ENCODE data around the gene TBC1D25. TPM values are rescaled to one million over a fixed set of nuclear protein-coding genes. Genes with fewer than 3 reads are reported as not detected.

The TBC1D25 gene
- total and polyA plus RNA-seq, 2 of the 4 experiments (the other 2 are of a cell fraction) = 11.3 to 15.9 TPM

DNA sequence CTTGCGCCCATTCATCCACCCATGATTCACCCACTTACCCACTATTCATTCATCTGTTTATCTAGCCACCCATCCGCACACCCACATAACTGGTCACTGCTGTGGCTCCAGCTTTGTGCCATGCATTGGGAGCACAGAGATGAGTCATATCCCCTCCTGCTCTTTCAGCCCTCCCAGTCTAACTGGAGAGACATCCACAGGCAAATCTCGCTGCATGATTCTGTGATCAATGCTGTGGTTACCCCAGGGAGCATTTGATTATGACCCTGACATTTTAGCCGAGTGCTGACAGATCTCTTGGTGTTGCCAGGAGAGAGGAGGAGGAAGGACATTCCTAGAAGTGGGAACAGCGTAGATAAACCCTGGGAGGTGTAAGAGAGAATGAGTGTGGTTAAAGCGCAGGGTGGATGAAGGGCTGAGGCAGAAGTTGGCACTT lies 41.1 kb upstream of the TBC1D25 start:
- H3K9ac ChIP-seq (ENCODE audit: low read depth, low read length) = no peak overlapping the region

More for the DNA sequence above, 41.1 kb upstream of the TBC1D25 start:
- Histone ChIP-seq H3K4ac (ENCODE audit: low read depth, low read length) (0 out of 2 replicates have a peak overlapping the region, but pooled peaks have one; percentile 37), H2BK20ac (ENCODE audit: low read depth, low read length) (peak overlapping the region; percentile 42; the same call in 1 of the 2 replicates), H3K56ac (ENCODE audit: extremely low read depth, insufficient read depth, low read length) (no peak overlapping the region), H2BK120ac (ENCODE audit: low read depth, low read length) (no peak overlapping the region), H2AK9ac (replicated peaks; ENCODE audit: low read depth, low read length, poor library complexity) (no peak overlapping the region), H2AFZ (replicated peaks; ENCODE audit: low read length, poor library complexity) (no peak overlapping the region), H3K4me3 (ENCODE audit: insufficient read depth, low read depth, low read length) (no peak overlapping the region), H3K9me1 (ENCODE audit: insufficient read depth, low read length) (peaks cover 2% of the 10 kb centered on the region; the same call in 1 of the 2 replicates), H3K18ac (ENCODE audit: low read depth, low read length) (no peak overlapping the region), H4K91ac (ENCODE audit: insufficient read depth, low read depth, low read length) (no peak overlapping the region), H4K8ac (ENCODE audit: low read depth in 2 of 2, low read length in 2 of 2) (no peak overlapping the region), H4K5ac (ENCODE audit: low read depth, low read length) (no peak overlapping the region), H2BK5ac (ENCODE audit: low read depth, low read length, poor library complexity, severe bottlenecking) (no peak overlapping the region), H3K4me1 (ENCODE audit: control insufficient read depth, insufficient read depth, low read length) (0 out of 2 replicates have a peak, but pooled peaks cover 2% of the 10 kb centered on the region), H3K23ac (ENCODE audit: low read depth, low read length) (no peak overlapping the region), H3K27ac (ENCODE audit: insufficient read depth, low read length) (no peak overlapping the region), H3K36me3 (ENCODE audit: control insufficient read depth, insufficient read depth, low read length) (no peaks in the 10 kb centered on the region), H3K9me3 (ENCODE audit: control insufficient read depth, insufficient read depth, low read length) (no peaks in the 10 kb centered on the region), H4K20me1 (ENCODE audit: insufficient read depth, low read length) (no peaks in the 10 kb centered on the region), H3K79me1 (ENCODE audit: low read depth in 1 of 2, low read length in 2 of 2) (no peaks in the 10 kb centered on the region), H3K14ac (replicated peaks; ENCODE audit: low read depth, low read length) (no peak overlapping the region), H2BK15ac (ENCODE audit: low read depth, low read length) (no peak overlapping the region), H3K27me3 (ENCODE audit: control insufficient read depth, insufficient read depth, low read length) (no peaks in the 10 kb centered on the region), H2AK5ac (ENCODE audit: low read depth, low read length) (no peak overlapping the region), H3K4me2 (ENCODE audit: low read depth, low read length) (peak overlapping the region; percentile 53; the same call in 1 of the 2 replicates)
- intact Hi-C loops (cut with micrococcal nuclease) (no loop called here), in situ Hi-C loops (cut with MboI; ENCODE audit: low sequenced_read_pairs) (loop anchor here (10.0 kb wide), 1 partner anchor 414 kb away; no protein-coding TSS in a partner anchor), dilution Hi-C loops (cut with HindIII; ENCODE audit: low sequenced_read_pairs, unreplicated experiment) (no loop called here)
- ChIA-PET POLR2A (ENCODE audit: unreplicated experiment) (no interaction called here), CTCF (no interaction called here)
- WGBS, 2 experiments (ENCODE audit: extremely low coverage in 2 of 2, insufficient read length in 1 of 2) = 31% methylated on average over 2 of the region's 6 CpGs; no CpG with 5 or more reads in 1 of the 2 experiments
- DNase-seq (peak; percentile 74), ATAC-seq (ENCODE audit: low read depth) (peak; percentile 81)
- TF ChIP-seq POLR2A (IDR thresholded peaks at IDR 0.05; ENCODE audit: low read depth, low read length) = no peak
- TF ChIP-seq USF2 (IDR thresholded peaks at IDR 0.05; ENCODE audit: low read depth, low read length) = no peak
- 0 out of 2 replicates have a peak, but pooled peaks have one; percentile 25 for TF ChIP-seq BHLHE40 (IDR thresholded peaks at IDR 0.05; ENCODE audit: low read depth, low read length)
- TF ChIP-seq MXI1 (IDR thresholded peaks at IDR 0.05; ENCODE audit: borderline replicate concordance, low read depth, low read length) = no peak
- TF ChIP-seq CEBPB (IDR thresholded peaks at IDR 0.05; ENCODE audit: low read depth, low read length) = no peak
- TF ChIP-seq SMC3 (IDR thresholded peaks at IDR 0.05; ENCODE audit: low read depth, low read length) = no peak
- no peak for TF ChIP-seq RFX5 (IDR thresholded peaks at IDR 0.05; ENCODE audit: low read depth, low read length)
- TF ChIP-seq, protein P1, sequence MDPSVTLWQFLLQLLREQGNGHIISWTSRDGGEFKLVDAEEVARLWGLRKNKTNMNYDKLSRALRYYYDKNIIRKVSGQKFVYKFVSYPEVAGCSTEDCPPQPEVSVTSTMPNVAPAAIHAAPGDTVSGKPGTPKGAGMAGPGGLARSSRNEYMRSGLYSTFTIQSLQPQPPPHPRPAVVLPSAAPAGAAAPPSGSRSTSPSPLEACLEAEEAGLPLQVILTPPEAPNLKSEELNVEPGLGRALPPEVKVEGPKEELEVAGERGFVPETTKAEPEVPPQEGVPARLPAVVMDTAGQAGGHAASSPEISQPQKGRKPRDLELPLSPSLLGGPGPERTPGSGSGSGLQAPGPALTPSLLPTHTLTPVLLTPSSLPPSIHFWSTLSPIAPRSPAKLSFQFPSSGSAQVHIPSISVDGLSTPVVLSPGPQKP (IDR thresholded peaks at IDR 0.05; ENCODE audit: borderline replicate concordance, low read depth, low read length) = no peak
- TF ChIP-seq RAD21 (IDR thresholded peaks at IDR 0.05; ENCODE audit: low read length) = no peak
- TF ChIP-seq MAFK (IDR thresholded peaks at IDR 0.05; ENCODE audit: low read depth, low read length) = no peak
- TF ChIP-seq MAZ (IDR thresholded peaks at IDR 0.05; ENCODE audit: borderline replicate concordance, low read depth, low read length) = no peak
- TF ChIP-seq, protein P2, sequence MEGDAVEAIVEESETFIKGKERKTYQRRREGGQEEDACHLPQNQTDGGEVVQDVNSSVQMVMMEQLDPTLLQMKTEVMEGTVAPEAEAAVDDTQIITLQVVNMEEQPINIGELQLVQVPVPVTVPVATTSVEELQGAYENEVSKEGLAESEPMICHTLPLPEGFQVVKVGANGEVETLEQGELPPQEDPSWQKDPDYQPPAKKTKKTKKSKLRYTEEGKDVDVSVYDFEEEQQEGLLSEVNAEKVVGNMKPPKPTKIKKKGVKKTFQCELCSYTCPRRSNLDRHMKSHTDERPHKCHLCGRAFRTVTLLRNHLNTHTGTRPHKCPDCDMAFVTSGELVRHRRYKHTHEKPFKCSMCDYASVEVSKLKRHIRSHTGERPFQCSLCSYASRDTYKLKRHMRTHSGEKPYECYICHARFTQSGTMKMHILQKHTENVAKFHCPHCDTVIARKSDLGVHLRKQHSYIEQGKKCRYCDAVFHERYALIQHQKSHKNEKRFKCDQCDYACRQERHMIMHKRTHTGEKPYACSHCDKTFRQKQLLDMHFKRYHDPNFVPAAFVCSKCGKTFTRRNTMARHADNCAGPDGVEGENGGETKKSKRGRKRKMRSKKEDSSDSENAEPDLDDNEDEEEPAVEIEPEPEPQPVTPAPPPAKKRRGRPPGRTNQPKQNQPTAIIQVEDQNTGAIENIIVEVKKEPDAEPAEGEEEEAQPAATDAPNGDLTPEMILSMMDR (conservative IDR thresholded peaks at IDR 0.05; ENCODE audit: low read depth, low read length) = no peak
- no peak for TF ChIP-seq NFE2L2 (IDR thresholded peaks at IDR 0.05; ENCODE audit: low read depth, low read length)
- TF ChIP-seq CHD1 (IDR thresholded peaks at IDR 0.05; ENCODE audit: low read depth, low read length) = no peak
- peak; percentile 74 for TF ChIP-seq FOS (IDR thresholded peaks at IDR 0.05; ENCODE audit: low read depth, low read length)
- TF ChIP-seq RCOR1 (IDR thresholded peaks at IDR 0.05; ENCODE audit: insufficient replicate concordance, low read length) = no peak
- no TSS peak for BruUV-seq (replicated peaks)

Data from IMR-90 (cell line).